ENCODE data around the gene SLC12A5.

SLC12A5 gene

DNA sequence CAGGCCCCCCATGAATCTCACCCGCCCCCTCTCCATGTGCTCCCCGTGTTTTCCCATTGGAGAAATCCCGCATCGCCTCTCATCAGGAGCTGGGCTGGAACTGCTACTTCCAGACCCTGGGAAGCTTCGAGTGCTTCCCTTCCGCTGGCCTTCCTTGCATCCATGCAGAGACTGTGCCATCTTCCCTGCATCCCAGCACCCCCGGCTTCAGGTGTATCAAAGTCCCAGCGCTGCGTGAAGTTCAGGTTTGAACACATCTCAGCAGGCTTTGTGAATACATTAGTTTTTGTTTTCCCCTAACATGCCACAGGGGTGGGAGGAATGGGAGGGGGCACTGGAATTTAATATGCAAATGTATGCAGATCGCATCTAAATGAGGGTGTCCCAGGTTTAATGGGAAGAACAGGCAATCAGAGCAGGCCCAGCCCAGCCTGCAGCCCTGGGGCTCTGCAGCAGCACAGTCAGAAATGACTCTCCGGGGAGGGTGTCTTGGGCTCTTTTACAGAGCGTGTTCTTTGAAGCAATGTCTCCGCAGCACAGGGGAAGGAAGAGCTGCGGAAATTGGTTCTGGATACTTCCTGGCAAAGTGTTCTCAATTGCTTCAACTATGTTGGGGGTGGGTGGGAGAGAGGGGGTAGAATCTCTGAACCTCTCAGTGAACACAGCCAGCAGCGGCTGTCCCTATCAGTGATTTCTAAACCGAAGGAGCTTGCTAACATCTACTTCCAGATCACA lies 28.6 kb upstream of the SLC12A5 start:
- no peak overlapping the region for H3K27ac ChIP-seq
- TF ChIP-seq, protein P1, sequence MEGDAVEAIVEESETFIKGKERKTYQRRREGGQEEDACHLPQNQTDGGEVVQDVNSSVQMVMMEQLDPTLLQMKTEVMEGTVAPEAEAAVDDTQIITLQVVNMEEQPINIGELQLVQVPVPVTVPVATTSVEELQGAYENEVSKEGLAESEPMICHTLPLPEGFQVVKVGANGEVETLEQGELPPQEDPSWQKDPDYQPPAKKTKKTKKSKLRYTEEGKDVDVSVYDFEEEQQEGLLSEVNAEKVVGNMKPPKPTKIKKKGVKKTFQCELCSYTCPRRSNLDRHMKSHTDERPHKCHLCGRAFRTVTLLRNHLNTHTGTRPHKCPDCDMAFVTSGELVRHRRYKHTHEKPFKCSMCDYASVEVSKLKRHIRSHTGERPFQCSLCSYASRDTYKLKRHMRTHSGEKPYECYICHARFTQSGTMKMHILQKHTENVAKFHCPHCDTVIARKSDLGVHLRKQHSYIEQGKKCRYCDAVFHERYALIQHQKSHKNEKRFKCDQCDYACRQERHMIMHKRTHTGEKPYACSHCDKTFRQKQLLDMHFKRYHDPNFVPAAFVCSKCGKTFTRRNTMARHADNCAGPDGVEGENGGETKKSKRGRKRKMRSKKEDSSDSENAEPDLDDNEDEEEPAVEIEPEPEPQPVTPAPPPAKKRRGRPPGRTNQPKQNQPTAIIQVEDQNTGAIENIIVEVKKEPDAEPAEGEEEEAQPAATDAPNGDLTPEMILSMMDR (conservative IDR thresholded peaks at IDR 0.05): no peak
- no peak for TF ChIP-seq ZFX (IDR thresholded peaks at IDR 0.05)

DNA sequence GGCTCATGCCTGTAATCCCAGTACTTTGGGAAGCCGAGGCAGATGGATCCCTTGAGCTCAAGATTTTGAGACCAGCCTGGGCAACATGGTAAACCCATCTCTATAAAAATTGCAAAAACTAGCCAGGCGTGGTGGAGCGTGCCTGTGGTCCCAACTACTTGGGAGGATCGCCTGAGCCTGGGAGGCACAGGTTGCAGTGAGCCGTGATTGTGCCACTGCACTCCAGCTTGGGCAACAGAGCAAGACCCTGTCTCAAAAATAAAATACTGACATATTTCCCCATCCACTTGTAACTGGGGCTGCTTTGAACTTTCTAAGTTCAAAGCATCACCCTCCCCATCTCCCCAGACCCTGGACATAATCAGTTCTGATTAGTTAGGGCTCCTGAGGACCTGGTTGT lies 27.5 kb upstream of the SLC12A5 start:
- H3K27ac ChIP-seq: no peak overlapping the region
- no peak for TF ChIP-seq ZFX (IDR thresholded peaks at IDR 0.05)
- TF ChIP-seq, protein P1 (conservative IDR thresholded peaks at IDR 0.05): no peak

DNA sequence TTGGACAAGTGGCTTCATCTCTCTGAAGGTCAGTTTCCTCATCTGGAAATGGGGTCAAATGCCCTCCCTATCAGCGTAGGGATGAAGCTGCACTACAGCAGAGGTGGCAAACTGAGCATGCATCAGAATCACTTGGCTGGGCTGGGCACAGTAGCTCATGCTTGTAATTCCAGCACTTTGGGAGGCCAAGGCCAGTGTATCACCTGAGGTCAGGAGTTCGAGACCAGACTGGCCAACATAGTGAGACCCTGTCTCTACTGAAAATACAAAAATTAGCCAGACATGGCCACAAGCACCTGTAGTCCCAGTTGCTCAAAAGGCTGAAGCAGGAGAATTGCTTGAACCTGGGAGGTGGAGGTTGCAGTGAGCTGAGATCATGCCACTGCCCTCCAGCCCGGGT lies 27.0 kb upstream of the SLC12A5 start:
- no peak overlapping the region for H3K27ac ChIP-seq
- TF ChIP-seq, protein P1 (conservative IDR thresholded peaks at IDR 0.05): no peak
- TF ChIP-seq ZFX (IDR thresholded peaks at IDR 0.05): no peak

DNA sequence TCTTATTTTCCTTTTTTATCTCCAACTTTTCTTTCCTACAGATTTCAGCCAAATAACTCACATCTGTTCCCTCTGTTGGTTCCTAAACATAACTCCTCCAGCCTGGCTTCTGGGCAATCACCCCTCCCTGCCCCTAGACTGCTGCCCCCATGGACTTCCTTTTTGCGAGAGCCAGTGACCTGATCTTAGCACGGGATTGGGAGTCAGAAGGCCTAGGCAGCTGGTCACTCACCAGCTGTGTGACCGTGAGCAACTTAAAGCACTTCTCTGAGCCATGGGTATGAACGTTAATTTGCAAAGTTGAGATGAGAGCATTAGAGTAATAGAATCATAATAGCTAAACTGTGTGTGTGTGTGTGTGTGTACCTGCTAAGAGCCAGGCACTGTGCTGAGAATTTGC lies 24.8 kb upstream of the SLC12A5 start:
- no peak overlapping the region for H3K27ac ChIP-seq

DNA sequence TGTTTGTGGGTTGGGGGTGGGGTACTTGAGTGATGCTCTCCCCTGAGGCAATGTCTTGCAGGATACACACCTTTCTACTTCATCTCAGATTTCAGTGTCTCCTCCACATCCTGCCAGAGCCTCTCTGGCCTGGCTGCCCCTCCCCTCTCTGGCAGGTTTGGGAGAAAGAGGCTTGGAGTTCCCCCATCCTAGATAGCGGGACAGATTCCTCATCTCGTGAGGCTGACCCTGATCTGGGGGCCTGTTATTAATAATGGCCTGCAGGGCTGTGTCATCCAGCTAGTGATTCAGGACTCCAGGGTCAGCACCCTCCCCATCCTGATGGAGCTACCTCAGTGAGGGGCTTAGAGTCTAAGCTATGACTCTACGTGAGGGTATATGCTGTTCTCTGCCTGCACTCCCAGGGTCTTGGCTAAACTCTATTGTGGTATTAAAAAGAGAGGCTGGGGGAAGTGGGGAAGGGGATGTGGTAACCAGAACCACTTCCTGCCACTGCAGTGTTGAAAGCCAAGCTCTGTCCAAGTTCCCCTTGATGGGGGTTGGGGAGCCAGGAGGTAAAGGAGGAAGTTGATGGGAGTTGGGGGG lies 24.0 kb upstream of the SLC12A5 start:
- H3K27ac ChIP-seq: no peak overlapping the region
- TF ChIP-seq, protein P1 (conservative IDR thresholded peaks at IDR 0.05): no peak
- TF ChIP-seq ZFX (IDR thresholded peaks at IDR 0.05): no peak

More for the DNA sequence above, 24.8 kb upstream of the SLC12A5 start:
- no peak for TF ChIP-seq ZFX (IDR thresholded peaks at IDR 0.05)
- TF ChIP-seq, protein P1 (conservative IDR thresholded peaks at IDR 0.05): no peak

DNA sequence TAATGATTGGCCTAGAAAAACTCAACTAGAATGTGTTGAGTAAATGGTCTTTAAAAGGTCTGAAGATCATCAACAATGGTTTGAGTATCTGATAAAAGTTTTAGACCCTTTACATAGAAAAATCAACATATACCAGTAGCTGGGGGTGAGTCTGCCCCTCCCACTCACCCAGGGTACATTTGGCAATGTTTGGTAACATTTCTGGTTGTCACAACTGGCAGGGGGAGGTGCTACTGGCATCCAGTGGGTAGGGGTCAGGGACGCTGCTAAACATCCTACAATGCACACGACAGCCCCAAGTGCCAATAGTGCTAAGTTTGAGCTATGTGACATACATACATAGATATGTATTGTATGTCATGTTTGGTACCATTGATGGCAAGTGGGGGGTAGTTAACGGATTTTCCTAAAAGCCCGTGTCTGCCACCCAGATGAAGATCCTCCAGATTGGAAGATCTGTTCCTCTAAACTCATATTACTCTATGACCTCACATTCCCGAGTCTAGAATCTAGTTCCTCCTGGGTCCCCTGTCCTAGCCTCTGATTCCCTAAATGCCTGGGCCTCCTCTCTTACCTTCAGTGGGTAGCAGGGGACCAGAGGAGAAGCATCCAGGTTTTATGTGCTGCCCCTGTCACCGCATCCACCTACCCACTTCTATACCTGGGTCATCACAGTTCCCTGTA lies 22.9 kb upstream of the SLC12A5 start:
- no peak overlapping the region for H3K27ac ChIP-seq
- no peak for TF ChIP-seq ZFX (IDR thresholded peaks at IDR 0.05)
- TF ChIP-seq, protein P1 (conservative IDR thresholded peaks at IDR 0.05): no peak

DNA sequence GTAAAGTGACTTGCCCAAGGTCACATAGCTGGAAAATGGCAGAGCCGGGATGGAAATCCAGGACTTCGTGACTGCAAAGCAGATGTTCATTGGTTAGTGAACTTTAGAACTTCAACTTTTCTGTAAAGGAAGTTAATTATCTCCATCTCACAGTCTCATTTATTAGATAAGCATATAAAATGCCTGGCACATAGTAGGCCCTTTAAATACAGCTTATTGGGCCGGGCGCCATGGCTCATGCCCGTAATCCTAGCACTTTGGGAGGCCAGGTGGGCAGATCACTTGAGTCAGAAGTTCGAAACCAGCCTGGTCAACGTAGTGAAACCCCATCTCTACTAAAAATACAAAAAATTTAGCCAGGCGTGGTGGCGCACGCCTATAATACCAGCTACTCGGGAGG lies 22.1 kb upstream of the SLC12A5 start:
- no peak for TF ChIP-seq ZFX (IDR thresholded peaks at IDR 0.05)
- TF ChIP-seq, protein P1 (conservative IDR thresholded peaks at IDR 0.05): no peak
- H3K27ac ChIP-seq: no peak overlapping the region

Data from C4-2B (cell line).